HUES48 (cell line): ENCODE measurements around the gene CRACR2A.

Experiments
- H3K27ac ChIP-seq: one replicate; pipeline ENCODE4 v1.7.0; 2013; ENCODE audit warnings: low read depth, low read length, inconsistent platforms
- H3K27me3 ChIP-seq: 2 replicates; pipeline ENCODE4 v1.6.1; 2013; ENCODE audit warnings: mild to moderate bottlenecking, low read length; ENCODE audit not compliant: control insufficient read depth, insufficient read depth
- H3K36me3 ChIP-seq: 2 replicates; pipeline ENCODE4 v1.6.1; 2013; ENCODE audit warnings: low read length; ENCODE audit not compliant: control insufficient read depth, insufficient read depth
- H3K4me1 ChIP-seq: 2 replicates; pipeline ENCODE4 v1.6.1; 2013; ENCODE audit warnings: mild to moderate bottlenecking, low read length; ENCODE audit not compliant: control insufficient read depth, insufficient read depth
- H3K4me3 ChIP-seq: 2 replicates; pipeline ENCODE4 v1.5.1; 2013; ENCODE audit warnings: mild to moderate bottlenecking, low read depth, low read length
- H3K9ac ChIP-seq: 2 replicates; pipeline ENCODE4 v1.6.1; 2013; ENCODE audit warnings: mild to moderate bottlenecking, low read depth, low read length, moderate library complexity
- H3K9me3 ChIP-seq: 2 replicates; pipeline ENCODE4 v1.6.1; 2013; ENCODE audit warnings: low read length; ENCODE audit not compliant: control insufficient read depth, insufficient read depth

CRACR2A gene

DNA sequence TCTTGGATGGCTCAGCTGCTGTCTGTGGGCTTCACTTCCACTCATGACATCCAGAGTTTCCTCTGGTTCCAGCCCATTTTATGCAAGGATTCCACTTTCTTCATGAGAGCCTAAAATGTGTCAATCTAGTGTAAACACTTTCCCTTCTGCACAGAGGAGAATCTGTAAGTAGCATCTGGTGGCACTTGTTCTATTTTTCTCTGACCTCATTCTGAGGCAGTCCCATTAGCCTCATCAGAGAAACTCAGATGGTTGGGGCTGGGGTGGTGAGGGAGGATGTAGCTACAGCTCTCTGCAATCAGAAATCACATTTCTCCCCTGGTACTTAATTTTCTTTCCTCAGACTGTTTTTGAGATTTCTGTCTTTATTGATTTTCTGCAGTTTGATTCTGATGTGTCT lies 180.3 kb downstream of the CRACR2A start:
- Histone ChIP-seq H3K9me3 (no peaks in the 10 kb centered on the region), H3K4me1 (peaks cover 12% of the 10 kb centered on the region), H3K9ac (no peak overlapping the region), H3K27ac (no peak overlapping the region), H3K27me3 (no peaks in the 10 kb centered on the region), H3K4me3 (no peak overlapping the region), H3K36me3 (no peaks in the 10 kb centered on the region)

- Histone ChIP-seq H3K27ac (no peak overlapping the region), H3K9me3 (no peaks in the 10 kb centered on the region), H3K4me1 (peaks cover 12% of the 10 kb centered on the region), H3K36me3 (no peaks in the 10 kb centered on the region), H3K4me3 (no peak overlapping the region), H3K9ac (no peak overlapping the region), H3K27me3 (no peaks in the 10 kb centered on the region)
Measured at GRCh38 chr12:3571724-3572123, 181.2 kb downstream of the CRACR2A start.

DNA sequence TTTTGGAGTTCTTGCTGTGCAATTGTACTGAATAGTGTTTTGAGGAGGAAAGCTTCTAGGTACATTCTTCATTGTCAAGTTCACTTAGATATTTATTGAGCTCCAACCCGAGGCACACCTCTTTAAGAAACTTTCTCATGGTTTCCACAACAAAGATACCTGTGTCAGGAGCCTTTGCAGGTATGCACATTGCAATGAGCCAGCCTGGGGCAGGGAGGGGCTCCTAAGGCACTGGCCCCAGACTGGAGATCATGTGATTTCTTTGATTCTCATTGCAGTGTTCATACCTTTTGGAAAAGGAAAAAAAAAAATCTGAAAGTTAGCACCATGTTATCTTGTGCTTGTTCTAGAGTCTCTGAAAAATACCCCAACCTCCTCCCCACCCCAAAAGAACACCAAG lies 181.6 kb downstream of the CRACR2A start:
- H3K4me3 ChIP-seq = no peak overlapping the region
- no peak overlapping the region for H3K27ac ChIP-seq
- no peaks in the 10 kb centered on the region for H3K9me3 ChIP-seq

GRCh38 chr12:3568695-3569094 lies 184.2 kb downstream of the CRACR2A start:
- no peaks in the 10 kb centered on the region for H3K36me3 ChIP-seq
- no peak overlapping the region for H3K9ac ChIP-seq
- H3K27me3 ChIP-seq = no peaks in the 10 kb centered on the region
- H3K27ac ChIP-seq = no peak overlapping the region
- no peak overlapping the region for H3K4me3 ChIP-seq
- H3K4me1 ChIP-seq = peaks cover 21% of the 10 kb centered on the region
- H3K9me3 ChIP-seq = no peaks in the 10 kb centered on the region

More for the DNA sequence above, 181.6 kb downstream of the CRACR2A start:
- no peak overlapping the region for H3K9ac ChIP-seq
- no peaks in the 10 kb centered on the region for H3K36me3 ChIP-seq
- H3K4me1 ChIP-seq = peaks cover 12% of the 10 kb centered on the region
- no peaks in the 10 kb centered on the region for H3K27me3 ChIP-seq

GRCh38 chr12:3565985-3566384 lies 186.9 kb downstream of the CRACR2A start:
- Histone ChIP-seq H3K4me3 (no peak overlapping the region), H3K4me1 (peaks cover 18% of the 10 kb centered on the region), H3K27ac (no peak overlapping the region), H3K36me3 (no peaks in the 10 kb centered on the region), H3K9ac (no peak overlapping the region), H3K27me3 (no peaks in the 10 kb centered on the region), H3K9me3 (no peaks in the 10 kb centered on the region)
